ENCODE measurements around the gene NAA50.

NAA50 gene

DNA sequence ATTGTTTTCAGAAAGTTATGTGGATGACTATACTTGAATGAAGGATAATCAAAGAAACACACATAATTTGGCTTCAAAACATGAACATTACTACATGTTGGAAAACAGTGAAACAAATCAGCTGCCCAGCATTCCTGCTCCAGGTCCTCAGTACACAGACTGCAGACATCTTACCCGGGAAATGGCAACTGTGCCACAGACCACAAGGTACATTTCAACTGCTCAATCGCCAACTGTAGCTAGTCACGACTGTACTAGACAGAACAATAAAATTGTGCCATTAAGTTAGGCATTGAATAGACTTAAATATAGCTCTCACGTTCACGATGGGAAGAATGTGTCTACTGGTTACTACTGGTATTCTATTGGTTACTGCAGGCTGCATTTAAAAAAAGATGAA lies 5.0 kb downstream of the NAA50 start:
- no peak for DNase-seq

DNA sequence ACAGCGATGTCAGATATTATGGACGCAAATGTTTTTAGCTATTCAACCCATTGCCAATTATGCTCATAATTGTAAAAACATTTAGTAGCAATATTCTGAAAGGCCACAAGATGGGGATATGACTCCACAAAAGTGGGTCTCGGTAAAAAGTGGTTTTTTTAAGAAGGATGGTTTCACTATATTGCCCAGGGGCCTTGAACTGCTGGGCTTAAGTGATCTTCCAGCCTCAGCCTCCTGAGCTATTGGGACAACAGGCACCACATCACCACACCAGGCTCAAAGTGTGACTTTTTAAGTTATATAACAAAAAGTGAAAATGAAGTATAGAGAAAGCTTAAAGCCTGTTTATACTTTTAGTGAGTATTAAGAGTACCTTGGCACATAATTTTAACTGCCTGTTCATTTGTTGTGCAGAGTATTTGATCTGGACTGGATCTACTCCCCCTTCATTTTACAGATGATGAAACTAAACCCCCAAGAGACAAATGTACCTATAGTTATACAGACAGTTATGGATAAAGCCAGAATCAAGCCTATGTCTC lies 9.4 kb downstream of the NAA50 start:
- DNase-seq: no peak

DNA sequence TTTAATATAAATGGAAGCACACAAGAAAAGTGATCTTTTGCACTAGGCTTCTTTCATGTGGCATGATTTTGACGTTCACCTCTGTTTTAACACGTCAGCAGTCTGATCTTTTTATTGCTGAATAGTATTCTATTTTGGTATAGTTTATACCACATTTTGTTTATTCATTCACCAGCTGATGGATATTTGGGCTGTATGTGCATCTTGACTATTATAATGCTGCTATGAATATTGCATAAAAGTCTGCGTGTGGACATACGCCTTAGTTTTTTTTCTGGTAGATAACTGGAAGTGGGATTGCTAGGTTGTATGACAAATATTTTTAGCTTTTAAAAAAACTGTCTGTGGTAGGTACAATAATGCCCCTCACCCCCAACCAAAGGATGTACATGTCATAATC lies 14.4 kb downstream of the NAA50 start:
- DNase-seq: no peak

DNA sequence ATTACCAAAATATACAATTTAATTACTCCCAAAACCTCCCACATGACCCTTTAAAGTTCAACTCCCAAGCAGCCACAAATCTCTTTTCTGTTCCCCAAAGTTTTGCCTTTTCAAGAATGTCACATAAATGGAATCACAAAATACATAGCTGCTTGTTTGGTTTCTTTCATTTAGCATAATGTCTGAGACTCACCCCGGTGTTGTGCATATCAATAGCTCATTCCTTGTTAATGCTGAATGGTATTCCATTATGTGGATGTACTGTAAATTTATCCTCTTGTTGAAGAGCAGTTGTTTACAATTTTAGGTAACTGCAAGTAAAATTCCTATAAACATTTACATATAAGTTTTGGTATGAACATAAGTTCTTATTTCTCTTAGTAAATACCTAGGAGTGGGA lies 15.5 kb downstream of the NAA50 start:
- no peak for DNase-seq

DNA sequence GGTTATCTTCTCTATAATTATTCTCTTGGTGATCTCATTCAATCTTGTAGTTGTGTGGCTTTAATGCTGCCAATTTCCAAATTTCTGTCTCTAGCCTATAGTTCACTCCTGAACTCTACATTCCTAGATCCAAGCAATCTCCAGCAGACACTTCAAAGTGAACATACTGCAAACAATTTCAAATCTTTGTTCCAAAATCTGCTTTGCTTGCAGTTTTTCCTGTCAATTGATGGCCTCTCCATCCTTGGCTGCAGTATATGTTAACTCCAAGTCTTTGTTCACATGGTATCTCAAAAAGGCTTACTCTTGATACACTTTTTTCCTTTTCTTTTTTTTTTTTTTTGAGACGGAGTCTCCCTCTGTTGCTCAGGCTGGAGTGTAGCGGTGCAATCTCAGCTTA lies 17.4 kb downstream of the NAA50 start:
- DNase-seq: no peak

DNA sequence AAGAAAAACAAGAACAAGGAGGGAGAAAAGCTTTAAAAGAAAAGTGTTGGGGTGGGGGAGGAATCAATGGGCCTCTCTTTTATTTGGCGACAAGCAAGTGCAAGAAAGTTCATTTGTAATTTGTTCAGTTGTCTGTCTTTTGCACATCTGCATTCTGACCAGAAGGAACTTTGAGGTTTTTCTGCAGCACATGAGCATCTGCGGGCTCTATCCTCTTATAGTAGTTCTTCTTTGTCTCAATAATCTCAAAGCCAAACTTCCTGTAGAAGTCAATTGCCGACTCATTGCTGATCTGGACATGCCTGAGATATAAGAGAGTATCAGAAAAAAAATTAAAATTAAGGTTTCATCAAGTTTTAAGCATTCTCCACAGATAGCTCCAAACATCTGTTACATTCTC lies 24.4 kb downstream of the NAA50 start:
- DNase-seq: no peak

DNA sequence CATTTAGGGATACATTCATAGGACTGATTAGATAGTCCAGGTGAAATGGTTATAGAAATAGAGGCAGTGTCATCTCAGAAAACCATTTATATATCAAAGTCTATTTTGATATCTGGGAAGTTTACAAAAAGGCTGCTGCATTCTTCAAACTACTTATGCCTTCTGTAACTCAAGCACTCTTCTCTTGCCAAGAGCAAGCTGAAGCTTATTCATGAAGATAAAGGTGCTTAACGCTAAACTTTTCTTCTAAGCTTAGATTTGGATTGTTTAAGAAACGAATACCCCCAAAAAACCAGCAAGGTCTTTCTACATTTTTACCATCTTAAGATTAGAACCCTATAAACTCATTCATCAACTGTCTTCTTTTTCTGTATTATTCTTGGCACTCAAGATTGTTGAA lies 26.3 kb downstream of the NAA50 start:
- no peak for DNase-seq

DNA sequence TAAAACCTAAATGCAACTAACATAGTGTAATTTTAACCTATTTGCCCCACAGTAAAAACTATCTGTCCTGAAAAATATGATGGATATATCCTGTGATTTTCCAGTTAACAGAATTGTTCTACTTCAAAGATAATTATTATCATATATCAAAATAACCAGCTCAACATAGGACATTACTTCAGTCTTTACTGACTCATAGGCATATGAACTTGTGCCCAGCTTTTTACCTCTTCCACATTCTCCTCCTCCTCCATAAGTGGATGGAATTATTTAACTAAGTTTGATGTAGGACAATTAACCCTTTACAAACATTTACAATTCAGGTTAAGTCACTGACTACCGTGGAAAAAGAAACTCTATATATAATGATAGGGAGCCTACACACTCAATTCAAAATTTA lies 26.8 kb downstream of the NAA50 start:
- DNase-seq: no peak

DNA sequence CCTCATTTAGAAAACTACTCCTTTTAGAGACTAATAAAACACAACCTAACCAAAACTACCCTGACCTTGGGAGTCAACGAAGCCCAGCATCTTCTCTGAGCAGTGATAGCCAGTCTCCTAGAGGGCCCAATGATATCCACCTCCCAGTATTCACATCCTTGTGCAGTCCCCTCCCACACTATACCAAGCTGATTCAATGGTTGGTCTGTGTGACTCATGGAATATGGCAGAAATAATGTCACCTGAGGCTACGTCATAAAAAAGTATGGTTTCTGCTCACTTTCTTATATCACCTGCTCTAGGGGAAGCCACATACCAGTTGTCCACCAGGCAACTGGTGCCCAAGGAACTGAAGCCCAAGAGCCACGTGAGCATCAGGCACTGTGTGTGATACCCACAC lies 28.2 kb downstream of the NAA50 start:
- no peak for DNase-seq

DNA sequence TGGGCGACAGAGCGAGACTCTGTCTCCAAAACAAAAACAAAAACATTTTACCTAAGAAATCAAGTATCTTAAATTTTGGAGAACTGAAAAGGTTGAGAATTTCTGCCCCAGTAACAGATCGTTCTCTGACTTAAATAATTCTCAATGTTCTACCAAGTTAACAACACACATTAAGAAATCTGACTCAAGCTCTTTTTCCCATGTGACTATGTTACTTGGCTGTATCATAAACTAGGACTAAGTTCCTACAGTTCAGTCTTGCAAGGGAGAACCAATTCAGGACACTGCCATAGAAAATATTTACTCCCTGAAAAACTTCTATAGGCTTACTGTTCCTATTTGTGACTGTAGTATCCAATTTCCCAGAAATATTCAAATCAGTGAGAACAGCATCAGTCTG lies 28.7 kb downstream of the NAA50 start:
- no peak for DNase-seq

DNA sequence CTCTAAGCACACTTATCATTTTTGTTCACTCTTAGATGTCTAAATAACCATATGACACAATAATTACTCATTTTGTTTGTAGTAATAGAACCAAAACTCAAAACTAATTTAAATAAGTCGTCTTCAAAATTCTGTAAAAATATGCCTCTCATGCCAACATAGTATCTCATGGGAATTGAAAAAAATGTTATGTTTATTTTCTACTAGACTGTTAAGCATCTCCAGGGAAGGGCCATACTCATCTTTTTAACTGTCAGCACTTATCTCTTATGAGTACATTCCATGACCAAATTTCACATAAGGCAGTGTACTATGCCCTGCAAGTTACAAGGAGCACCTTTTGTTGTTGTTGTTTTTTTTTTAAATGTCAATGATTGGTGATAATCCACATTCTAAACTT lies 31.3 kb downstream of the NAA50 start:
- DNase-seq: no peak

DNA sequence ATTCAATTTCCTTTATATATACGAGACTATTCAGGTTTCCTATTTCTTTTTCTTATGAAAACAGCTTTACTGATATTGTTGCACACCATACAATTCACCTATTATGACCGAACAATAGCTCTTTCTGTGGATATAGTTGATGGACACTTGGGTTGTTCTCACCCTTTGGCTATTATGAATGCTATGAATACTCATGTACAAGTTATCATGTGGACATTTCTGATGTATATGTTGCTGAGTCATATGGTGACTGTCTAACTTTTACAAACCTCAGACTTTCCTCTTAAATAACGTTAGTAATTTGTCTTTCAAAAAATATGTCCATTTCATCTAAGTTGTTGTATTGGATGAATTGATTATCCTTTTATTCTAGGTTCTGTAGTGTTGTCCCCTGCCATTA lies 33.9 kb downstream of the NAA50 start:
- DNase-seq: no peak

DNA sequence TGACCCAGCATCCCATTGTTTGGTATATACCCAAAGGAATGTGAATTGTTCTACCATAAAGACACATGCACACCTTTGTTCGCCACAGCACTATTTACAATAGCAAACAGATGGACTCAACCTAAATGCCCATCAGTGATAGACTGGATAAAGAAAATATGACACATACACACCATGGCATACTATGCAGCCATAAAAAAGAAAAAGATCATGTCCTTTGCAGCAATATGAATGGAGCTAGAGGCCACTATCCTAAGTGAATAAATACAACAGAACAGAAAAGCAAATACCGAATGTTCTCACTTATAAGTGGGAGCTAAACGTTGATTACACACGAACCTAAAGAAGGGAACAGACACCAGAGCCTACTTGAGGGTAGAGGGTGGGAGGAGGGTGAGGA lies 38.2 kb downstream of the NAA50 start:
- DNase-seq: no peak

DNA sequence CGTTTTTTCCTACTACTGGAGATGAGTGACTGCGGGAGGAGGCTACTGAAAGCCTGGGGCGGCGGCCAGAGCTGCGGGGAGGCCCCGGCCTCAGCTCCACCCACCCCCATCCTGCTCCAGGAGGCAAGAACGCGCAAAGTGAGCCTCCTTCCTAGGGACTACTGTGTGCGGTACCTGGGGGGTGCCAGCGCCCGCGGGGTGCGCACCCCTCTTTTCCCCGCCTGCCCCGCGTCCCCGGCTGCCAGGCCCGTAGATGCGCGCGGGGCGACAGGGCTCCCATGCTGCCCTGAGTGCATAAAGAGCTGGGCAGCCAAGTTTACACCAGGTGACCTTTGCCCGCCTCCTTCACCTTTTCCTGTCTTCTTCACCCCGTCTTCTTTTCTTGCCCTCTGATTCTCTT lies 47.1 kb downstream of the NAA50 start:
- peak; percentile 39 for DNase-seq

DNA sequence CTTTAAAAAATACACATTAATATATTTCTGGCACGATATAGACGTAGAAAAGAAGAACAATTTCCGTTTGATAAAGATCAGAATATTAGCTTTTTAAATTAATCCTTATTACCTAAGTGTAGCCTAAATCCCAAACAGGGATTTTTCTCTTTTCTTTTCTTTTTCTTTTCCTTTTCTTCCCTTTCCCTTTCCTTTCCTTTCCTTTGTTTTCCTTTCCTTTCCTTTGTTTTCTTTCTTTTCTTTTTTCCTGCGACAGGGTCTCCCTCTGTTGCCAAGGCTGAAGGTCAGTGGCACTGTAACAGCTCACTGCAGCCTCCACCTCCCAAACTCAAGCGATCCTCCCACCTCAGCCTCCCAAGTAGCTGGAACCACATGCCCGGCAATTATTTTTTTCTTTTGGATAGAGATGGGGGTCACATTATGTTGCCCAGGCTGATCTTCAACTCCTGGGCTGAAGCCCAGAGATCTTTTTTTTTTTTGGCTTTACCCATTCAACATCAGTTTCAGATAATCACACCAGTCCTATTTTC lies 47.8 kb downstream of the NAA50 start:
- no peak for DNase-seq

DNA sequence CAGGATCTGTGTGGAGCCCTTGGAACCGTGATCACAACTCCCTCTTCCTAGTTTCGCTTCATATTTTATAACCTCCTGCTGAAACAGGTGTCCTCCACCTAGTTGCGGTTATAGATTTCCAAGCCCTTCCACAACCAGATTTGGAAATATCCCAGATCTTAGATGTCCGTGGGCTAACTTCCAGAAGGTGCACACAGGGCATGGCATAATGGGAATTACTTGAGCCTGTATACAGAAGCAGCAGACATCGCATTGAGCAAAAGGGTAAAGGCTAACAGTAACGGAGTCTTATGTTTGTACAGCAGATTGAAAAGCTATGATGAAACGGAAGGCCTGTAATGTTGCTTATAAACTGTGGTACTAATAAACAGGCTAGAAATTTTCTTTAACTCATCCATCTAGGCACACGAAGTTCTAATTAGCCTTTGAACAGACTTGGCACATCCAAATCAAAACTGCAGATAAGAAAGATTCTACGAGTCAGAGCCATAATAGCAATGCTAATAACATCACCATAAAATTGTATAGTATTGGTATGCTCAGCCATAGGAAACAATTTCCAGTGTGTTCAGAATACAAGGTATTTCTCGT lies 48.5 kb downstream of the NAA50 start:
- DNase-seq: no peak

DNA sequence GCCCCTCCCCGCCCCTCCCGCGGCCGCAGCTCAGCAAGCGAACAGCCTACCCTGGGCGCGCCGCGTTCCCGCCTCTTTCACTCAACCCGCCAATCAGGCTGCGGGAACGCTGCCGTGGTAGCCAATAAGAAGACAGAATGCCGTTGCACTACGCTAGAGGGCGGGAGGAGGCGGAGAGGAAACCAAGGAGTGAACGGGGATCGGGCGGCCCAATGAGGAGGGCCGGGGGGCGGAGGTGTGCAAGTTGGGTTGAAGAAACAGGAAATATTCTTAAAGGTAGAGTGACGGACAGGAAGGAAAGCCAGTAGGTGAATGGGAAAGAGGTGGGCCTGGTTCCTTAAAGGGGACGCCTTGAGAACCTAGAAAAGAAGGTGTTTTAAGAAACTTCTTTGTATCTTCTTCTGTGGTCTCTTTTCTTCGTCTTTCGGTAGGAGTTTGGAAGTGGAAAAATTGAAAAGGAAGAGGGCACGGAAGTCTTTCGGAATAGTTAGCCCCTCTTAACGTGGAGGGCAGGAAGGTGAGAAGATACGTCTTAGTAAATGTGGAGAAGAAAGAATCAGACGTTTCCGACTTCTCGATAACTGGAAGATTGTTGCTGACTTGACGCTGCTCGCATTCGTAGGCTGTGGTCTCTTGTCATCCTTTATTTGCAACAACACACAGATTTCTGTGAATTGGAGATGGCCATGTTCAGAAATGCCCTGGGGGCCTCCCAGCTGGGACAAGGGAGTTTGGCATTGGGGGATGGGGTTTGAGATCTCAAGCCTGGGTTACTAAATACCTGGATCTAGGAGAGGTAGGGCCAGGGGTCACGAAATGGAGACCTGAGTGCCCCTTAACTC lies 49.2 kb downstream of the NAA50 start:
- peak; percentile 99 for DNase-seq

DNA sequence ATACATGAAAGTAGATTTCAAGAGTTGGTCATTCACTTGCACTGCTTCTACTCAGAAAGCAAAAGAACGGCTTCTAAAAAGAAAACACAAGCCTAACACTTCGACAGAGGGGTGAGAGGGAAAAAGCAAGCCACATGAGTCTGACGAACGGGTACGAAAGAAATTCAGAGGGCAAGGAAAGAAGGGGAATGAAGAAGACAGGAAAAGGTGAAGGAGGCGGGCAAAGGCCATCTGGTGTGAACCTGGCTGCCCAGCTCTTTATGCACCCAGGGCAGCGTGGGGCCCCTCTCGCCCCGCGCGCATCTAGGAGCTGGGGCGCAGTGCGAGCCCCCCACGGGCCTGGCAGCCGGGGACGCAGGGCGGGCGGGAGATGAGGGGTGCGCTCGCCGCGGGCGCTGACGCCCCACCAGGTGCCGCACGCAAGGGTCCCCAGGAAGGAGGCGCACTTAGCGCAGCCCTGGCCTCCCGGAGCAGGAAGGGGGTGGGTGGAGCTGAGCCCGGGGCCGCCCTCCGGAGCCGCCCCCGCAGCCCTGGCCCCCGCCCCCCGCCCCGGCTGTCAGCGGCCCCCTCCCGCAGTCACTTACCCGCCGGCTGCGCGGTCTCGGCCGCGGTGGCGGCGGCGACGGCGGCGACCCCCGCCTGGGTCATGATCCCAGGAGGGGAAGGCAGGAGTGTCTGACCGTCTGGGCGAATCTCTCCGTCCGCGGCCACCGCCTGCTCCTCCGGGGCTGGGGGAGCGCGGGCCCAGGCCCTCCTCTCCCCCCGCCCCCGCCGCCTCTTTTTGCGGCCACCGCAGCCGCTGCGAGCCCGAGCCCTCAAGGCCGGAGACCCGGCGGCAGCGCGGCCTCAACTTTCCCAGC lies 50.0 kb downstream of the NAA50 start, which contains the start of gene USF3:
USF3 (minus strand) TSS at position 857 of the 860 bp plus-strand sequence. CDS start 21,764 bp downstream, outside the sequence.
- peak; percentile 88 for DNase-seq

DNA sequence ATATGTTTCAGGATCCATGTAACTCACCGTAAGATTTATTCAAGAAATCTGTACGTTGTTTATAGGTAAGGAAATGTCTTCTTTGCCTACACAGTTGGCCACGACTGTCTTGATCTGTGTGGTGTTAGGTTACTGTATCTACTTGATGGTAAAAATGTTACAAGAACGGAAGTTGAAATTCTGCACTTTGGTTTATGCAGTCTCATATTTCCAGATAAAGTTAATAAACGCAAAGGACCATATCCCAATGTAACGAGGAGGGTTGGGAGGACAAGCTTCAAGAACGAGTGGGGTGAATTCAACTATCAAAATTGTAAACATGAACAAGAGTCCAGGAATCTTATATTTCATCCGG lies 50.6 kb downstream of the NAA50 start:
- no peak for DNase-seq

DNA sequence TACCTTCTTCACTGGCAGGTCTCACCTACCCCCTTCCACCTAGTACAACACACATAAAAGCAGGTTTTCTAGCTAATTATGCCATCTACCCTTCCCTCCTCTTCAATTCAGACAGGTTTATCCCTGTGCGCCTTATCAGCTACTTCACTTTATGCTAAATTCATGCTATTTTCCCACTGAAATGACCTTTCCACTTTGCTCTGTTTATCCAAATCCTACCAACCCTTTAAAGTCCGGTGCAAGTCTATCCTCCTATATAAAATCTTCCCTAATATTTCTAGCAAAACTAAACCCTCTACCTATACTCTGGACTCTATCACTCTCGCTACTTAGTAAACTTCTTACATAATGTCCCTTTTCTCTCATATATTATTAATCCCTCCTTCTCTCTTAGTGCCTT lies 55.6 kb downstream of the NAA50 start:
- DNase-seq: no peak

DNA sequence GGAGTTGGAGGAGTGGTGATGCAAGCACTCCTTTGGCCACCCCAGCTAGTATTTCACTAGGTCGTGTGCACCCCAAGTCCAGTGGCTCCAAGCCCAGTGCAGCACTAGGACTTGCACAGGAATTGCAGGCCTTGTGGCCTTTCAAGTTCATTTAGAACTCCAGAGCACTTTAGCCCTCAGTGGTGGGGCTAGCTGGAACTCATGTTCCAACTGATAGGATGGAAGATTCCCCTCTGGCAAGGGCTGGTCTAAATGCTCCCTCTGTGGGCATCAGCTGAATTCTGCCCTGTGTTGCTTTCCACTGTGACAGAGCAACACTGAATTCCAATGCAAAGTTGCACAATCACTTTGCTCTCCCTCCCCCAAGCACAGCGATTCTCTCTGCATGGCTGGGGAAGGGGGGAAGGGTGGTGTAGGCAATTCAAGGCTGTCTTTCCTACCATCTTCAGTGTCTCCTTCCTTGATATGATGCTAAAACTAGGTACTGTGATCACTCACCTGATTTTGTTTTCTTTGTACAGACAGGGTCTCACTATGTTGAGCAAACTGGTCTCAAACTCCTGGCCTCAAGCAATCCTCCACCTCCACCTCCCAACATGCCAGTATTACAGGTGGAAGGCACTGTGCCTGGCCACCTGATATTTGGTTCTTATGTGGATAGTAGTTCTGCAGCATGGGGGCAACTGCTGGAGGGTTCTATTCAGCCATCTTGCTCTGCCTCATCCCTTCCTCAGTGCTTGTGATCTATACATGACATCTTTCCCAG lies 59.9 kb downstream of the NAA50 start:
- no peak for DNase-seq

DNA sequence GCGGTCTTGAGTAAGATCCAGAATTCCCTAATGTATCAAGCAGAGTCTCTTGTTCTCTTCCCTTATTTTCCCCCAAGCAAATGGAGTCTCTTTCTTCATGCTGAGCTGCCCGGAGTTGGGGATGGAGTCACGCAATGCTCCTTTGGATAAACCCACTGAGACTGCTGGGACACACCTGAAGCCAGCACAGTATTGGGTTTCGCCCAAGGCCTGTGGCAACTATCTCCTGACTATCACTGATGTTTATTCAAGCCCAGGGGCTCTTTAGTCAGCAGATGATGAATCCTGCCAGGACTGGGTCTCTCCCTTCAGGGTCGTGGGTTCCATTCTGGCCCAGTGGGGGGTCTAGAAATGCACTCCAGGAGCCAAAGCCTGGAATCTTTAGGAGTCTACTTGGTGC lies 60.9 kb downstream of the NAA50 start:
- DNase-seq: no peak

Data from stimulated activated CD4-positive, alpha-beta T cell treated with anti-CD3 and anti-CD28 coated beads, Interleukin-15, amount 100 ng/mL, for 24 hours (primary cell).